Jurkat, Clone E6-1 (cell line): ENCODE results near the gene CAPN14. TPM values are rescaled to one million over a fixed set of nuclear protein-coding genes. Genes with fewer than 3 reads are reported as not detected.

Experiments
- DNase-seq: peaks from one replicate; pipeline ENCODE4 v3.0.0-alpha.2; 2011; ENCODE audit warnings: low read depth, low spot score
- H3K4me3 ChIP-seq: 2 replicates; pipeline ENCODE4 v1.5.1; 2011; ENCODE audit warnings: mild to moderate bottlenecking, low read length, control low read depth, moderate library complexity
- polyA plus RNA-seq: library from polyadenylated mRNA; unstranded; fragments of >200 nt; gene quantifications from one replicate; pipeline ENCODE4 v1.2.1, GENCODE V29; 2012; ENCODE audit warnings: missing spikeins; ENCODE audit not compliant: insufficient read length, insufficient read depth

The CAPN14 gene
- 0.45 TPM for polyA plus RNA-seq

- no peak for DNase-seq
Measured at GRCh38 chr2:31217465-31218200, at the start of gene CAPN14. TSS of gene CAPN14 (minus strand) at chr2:31217515. CDS start at chr2:31205447, 12,068 bp downstream.

GRCh38 chr2:31266804-31267203, 49.5 kb upstream of the CAPN14 start:
- no peak overlapping the region for H3K4me3 ChIP-seq
- DNase-seq: no peak

More at GRCh38 chr2:31217465-31218200, at the start of gene CAPN14:
- H3K4me3 ChIP-seq: no peak within 1 kb of the TSS

GRCh38 chr2:31265234-31265633, 47.9 kb upstream of the CAPN14 start:
- DNase-seq: no peak
- no peak overlapping the region for H3K4me3 ChIP-seq

GRCh38 chr2:31263636-31264190, 46.4 kb upstream of the CAPN14 start:
- H3K4me3 ChIP-seq: no peak overlapping the region
- DNase-seq: no peak

GRCh38 chr2:31260870-31261269, 43.6 kb upstream of the CAPN14 start:
- no peak for DNase-seq
- no peak overlapping the region for H3K4me3 ChIP-seq

- DNase-seq: no peak
- H3K4me3 ChIP-seq: no peak overlapping the region
Measured at GRCh38 chr2:31259075-31259474, 41.8 kb upstream of the CAPN14 start.

GRCh38 chr2:31258351-31258750, 41.0 kb upstream of the CAPN14 start:
- no peak for DNase-seq

GRCh38 chr2:31256611-31257382, 39.5 kb upstream of the CAPN14 start:
- no peak for DNase-seq
- no peak overlapping the region for H3K4me3 ChIP-seq

More at GRCh38 chr2:31258351-31258750, 41.0 kb upstream of the CAPN14 start:
- no peak overlapping the region for H3K4me3 ChIP-seq

- H3K4me3 ChIP-seq: no peak overlapping the region
- no peak for DNase-seq
Measured at GRCh38 chr2:31255911-31256571, 38.7 kb upstream of the CAPN14 start.

- DNase-seq: no peak
- no peak overlapping the region for H3K4me3 ChIP-seq
Measured at GRCh38 chr2:31254237-31255203, 37.2 kb upstream of the CAPN14 start.

- DNase-seq: no peak
- no peak overlapping the region for H3K4me3 ChIP-seq
Measured at GRCh38 chr2:31253356-31254131, 36.2 kb upstream of the CAPN14 start.

GRCh38 chr2:31251851-31252250, 34.5 kb upstream of the CAPN14 start:
- H3K4me3 ChIP-seq: no peak overlapping the region
- no peak for DNase-seq

GRCh38 chr2:31251018-31251417, 33.7 kb upstream of the CAPN14 start:
- H3K4me3 ChIP-seq: no peak overlapping the region
- no peak for DNase-seq

- no peak for DNase-seq
Measured at GRCh38 chr2:31249009-31249690, 31.8 kb upstream of the CAPN14 start.

GRCh38 chr2:31248139-31248538, 30.8 kb upstream of the CAPN14 start:
- no peak for DNase-seq
- no peak overlapping the region for H3K4me3 ChIP-seq

More at GRCh38 chr2:31249009-31249690, 31.8 kb upstream of the CAPN14 start:
- H3K4me3 ChIP-seq: no peak overlapping the region

- DNase-seq: no peak
- no peak overlapping the region for H3K4me3 ChIP-seq
Measured at GRCh38 chr2:31247711-31248110, 30.4 kb upstream of the CAPN14 start.

- H3K4me3 ChIP-seq: no peak overlapping the region
- no peak for DNase-seq
Measured at GRCh38 chr2:31246184-31246852, 29.0 kb upstream of the CAPN14 start.
